HepG2 (cell line): ENCODE data around the gene PPP1R27. TPM values are rescaled to one million over a fixed set of nuclear protein-coding genes. Genes with fewer than 3 reads are reported as not detected.

Source experiments
- ATAC-seq: fragments of 200-7000 bp; cut with Tn5 transposase; 3 replicates; pipeline ENCODE4 v1.9.1; 2020; ENCODE audit warnings: mild to moderate bottlenecking, moderate library complexity
- BruUV-seq: library from RNA; stranded (reverse); fragments of 400-500 nt; replicated peaks from 2 replicates; lab custom pipeline; 2021; lab: Mats Ljungman, UMichigan
- CTCF ChIA-PET: fragments of 300-600 bp; formaldehyde crosslinking; extraction: SDS; loops from one replicate; lab custom pipeline; 2021; ENCODE audit warnings: low total read pairs, inconsistent platforms, low intra/inter-chr PET ratio; lab: Yijun Ruan, JAX
- POLR2A ChIA-PET: fragments of 350-600 bp; sonication (Branson Sonifier 250); formaldehyde crosslinking; loops from one replicate; lab custom pipeline; 2020; ENCODE audit warnings: antibody characterized with exemption, inconsistent platforms; lab: Yijun Ruan, JAX
- DNase-seq: peaks from one replicate; pipeline ENCODE4 v3.0.0-alpha.2; 2015; ENCODE audit warnings: low spot score
- FAIRE-seq: peaks from 3 replicates; lab custom pipeline; 2011; peaks lifted over from hg19 to GRCh38; lab: Jason Lieb, UNC
- H2AFZ ChIP-seq: one replicate; pipeline ENCODE4 v1.6.1; 2011; ENCODE audit warnings: low read length, inconsistent platforms
- H3K27ac ChIP-seq: fragments of 300-600 bp; 3 replicates; pipeline ENCODE4 v1.8.0; 2011; ENCODE audit warnings: mixed run types, mild to moderate bottlenecking, mixed read lengths, low read length, inconsistent platforms; ENCODE audit not compliant: insufficient read depth; ENCODE audit errors: extremely low read length
- H3K27me3 ChIP-seq, 2 experiments: fragments of 200-600 bp in 1 of 2; 2 replicates in 1 of 2; 3 replicates in 1 of 2; pipeline versions ENCODE4 v1.6.0 to v1.8.0; 2011; ENCODE audit warnings: low read length in 2 of 2, mild to moderate bottlenecking in 2 of 2, moderate library complexity in 2 of 2, inconsistent platforms in 1 of 2; ENCODE audit not compliant: insufficient read depth in 2 of 2, control insufficient read depth in 1 of 2
- H3K36me3 ChIP-seq, 2 experiments: fragments of 200-600 bp in 1 of 2; replicated peaks in 1 of 2; 2 replicates in 1 of 2; 3 replicates in 1 of 2; pipeline versions ENCODE4 v1.5.1 to v1.8.0; 2011; ENCODE audit warnings: low read length in 2 of 2, inconsistent platforms in 1 of 2; ENCODE audit not compliant: insufficient read depth in 2 of 2, control insufficient read depth in 1 of 2
- H3K4me1 ChIP-seq: 2 replicates; pipeline ENCODE4 v1.5.1; 2012; ENCODE audit warnings: low read length, inconsistent platforms; ENCODE audit not compliant: insufficient read depth
- H3K4me2 ChIP-seq: 2 replicates; pipeline ENCODE4 v1.6.0; 2011; ENCODE audit warnings: low read depth, low read length, inconsistent platforms
- H3K4me3 ChIP-seq, 3 experiments: fragments of 200-600 bp in 1 of 3; sonication (generic), shearing (Covaris generic) in 1 of 3; replicated peaks in 1 of 3; 2 replicates each; pipeline ENCODE4 v1.5.1; 2011 to 2016; ENCODE audit warnings: low read length in 3 of 3, inconsistent platforms in 2 of 3, low read depth in 2 of 3, mild to moderate bottlenecking in 2 of 3, control low read depth in 1 of 3, mixed read lengths in 1 of 3; ENCODE audit not compliant: insufficient read depth in 1 of 3
- H3K79me2 ChIP-seq: one replicate; pipeline ENCODE4 v1.6.1; 2011; ENCODE audit warnings: low read length, inconsistent platforms; ENCODE audit not compliant: insufficient read depth
- H3K9ac ChIP-seq: 2 replicates; pipeline ENCODE4 v1.6.0; 2011; ENCODE audit warnings: mild to moderate bottlenecking, low read depth, low read length, inconsistent platforms; ENCODE audit not compliant: insufficient read depth
- H3K9me3 ChIP-seq: 2 replicates; pipeline ENCODE4 v1.5.1; 2012; ENCODE audit warnings: mild to moderate bottlenecking, low read length
- H4K20me1 ChIP-seq: 2 replicates; pipeline ENCODE4 v1.6.0; 2011; ENCODE audit warnings: inconsistent platforms, mild to moderate bottlenecking, low read length, moderate library complexity; ENCODE audit not compliant: insufficient read depth
- CCDC6 ChIP-seq: sonication (generic); formaldehyde crosslinking; IDR thresholded peaks from 2 replicates; pipeline ENCODE4 v1.8.1; 2022; ENCODE audit warnings: mild to moderate bottlenecking, missing genetic modification reagents, moderate library complexity
- CENPX ChIP-seq: sonication (generic); formaldehyde crosslinking; IDR thresholded peaks from 2 replicates; pipeline ENCODE4 v1.9.0; 2021; ENCODE audit warnings: mild to moderate bottlenecking, missing genetic modification reagents, moderate library complexity
- HCFC1 ChIP-seq: fragments of 150-350 bp; IDR thresholded peaks from 2 replicates; pipeline ENCODE4 v1.6.1; 2014; ENCODE audit warnings: low read depth, low read length
- MEIS1 ChIP-seq: sonication (generic); formaldehyde crosslinking; IDR thresholded peaks from 2 replicates; pipeline ENCODE4 v1.9.0; 2021; ENCODE audit warnings: mild to moderate bottlenecking, missing genetic modification reagents, moderate library complexity, borderline replicate concordance
- MLLT10 ChIP-seq: sonication (generic); formaldehyde crosslinking; IDR thresholded peaks from 2 replicates; pipeline ENCODE4 v1.4.0; 2020; ENCODE audit warnings: missing genetic modification reagents
- MXD4 ChIP-seq: IDR thresholded peaks from 2 replicates; pipeline ENCODE4 v1.6.1; 2016; ENCODE audit warnings: mild to moderate bottlenecking, missing biosample characterization, missing genetic modification reagents
- XRCC5 ChIP-seq: fragments of 200-400 bp; formaldehyde crosslinking; optimal IDR thresholded peaks from 2 replicates; pipeline ENCODE3; 2017; ENCODE audit warnings: mild to moderate bottlenecking, low read length
- ZBTB44 ChIP-seq: sonication (generic); formaldehyde crosslinking; IDR thresholded peaks from 2 replicates; pipeline ENCODE4 v1.4.0; 2020; ENCODE audit warnings: missing genetic modification reagents
- ZNF124 ChIP-seq: sonication (generic); formaldehyde crosslinking; IDR thresholded peaks from 2 replicates; pipeline ENCODE4 v1.4.0; 2020; ENCODE audit warnings: missing genetic modification reagents
- ZNF263 ChIP-seq: sonication (generic); formaldehyde crosslinking; IDR thresholded peaks from 2 replicates; pipeline ENCODE4 v1.4.0; 2020; ENCODE audit warnings: missing genetic modification reagents
- ZNF329 ChIP-seq: sonication (generic); formaldehyde crosslinking; IDR thresholded peaks from 2 replicates; pipeline ENCODE4 v1.9.0; 2021; ENCODE audit warnings: low read depth, mild to moderate bottlenecking, missing genetic modification reagents
- ZNF484 ChIP-seq: sonication (generic); formaldehyde crosslinking; IDR thresholded peaks from 2 replicates; pipeline ENCODE4 v1.5.1; 2020; ENCODE audit warnings: mild to moderate bottlenecking, low read depth, missing genetic modification reagents, borderline replicate concordance
- ZNF7 ChIP-seq: IDR thresholded peaks from 2 replicates; pipeline ENCODE4 v1.6.1; 2016; ENCODE audit warnings: missing biosample characterization, missing genetic modification reagents
- WGBS: methylation state at CpG from one replicate; pipeline ENCODE4 v1.1.6; 2017; ENCODE audit warnings: low lambda C conversion rate; 5-methylcytosine and 5-hydroxymethylcytosine counted together
- in situ Hi-C: cut with HindIII; loops from 2 replicates; pipeline ENCODE4 v1.10.0; 2017; ENCODE audit warnings: low pct_unique_long_range_greater_than_20kb; ENCODE audit not compliant: extremely low pct_ligation_motif_present
- intact Hi-C: fragments of 100-400 bp; cut with micrococcal nuclease; formaldehyde crosslinking; loops from one replicate; pipeline ENCODE4 v1.10.0; 2022; ENCODE audit not compliant: unreplicated experiment
- polyA plus RNA-seq, 8 experiments: library from polyadenylated mRNA; depleted of rRNA in 3 of 8; stranded (reverse) in 7 of 8; unstranded in 1 of 8; fragments of >200 nt; fragmentation: Illumina TruSeq in 4 of 8; extraction: Trizol in 4 of 8; gene quantifications; 2 replicates each; pipeline versions ENCODE4 v1.2.1 to v1.2.3, GENCODE V29; 2011 to 2016; ENCODE audit warnings: low read depth in 4 of 8, missing spikeins in 1 of 8, mixed read lengths in 1 of 8; ENCODE audit not compliant: insufficient read depth in 1 of 8
- total RNA-seq, 5 experiments: library from RNA; depleted of rRNA; stranded (reverse); fragments of >200 nt; fragmentation: Illumina TruSeq; extraction: Trizol; gene quantifications; 2 replicates each; pipeline ENCODE4 v1.2.3, GENCODE V29; 2016; ENCODE audit warnings: low read depth in 1 of 5
- TF ChIP-seq, protein P1 (sequence below): sonication (generic); formaldehyde crosslinking; IDR thresholded peaks from 2 replicates; pipeline ENCODE4 v1.4.0; 2020; ENCODE audit warnings: mild to moderate bottlenecking, low read depth, missing genetic modification reagents

PPP1R27 gene
- total and polyA plus RNA-seq, 2 of the 13 experiments (the other 11 are each of a cell fraction or from before 2014, with no cell fraction given) = 0.17 to 1.00 TPM

DNA sequence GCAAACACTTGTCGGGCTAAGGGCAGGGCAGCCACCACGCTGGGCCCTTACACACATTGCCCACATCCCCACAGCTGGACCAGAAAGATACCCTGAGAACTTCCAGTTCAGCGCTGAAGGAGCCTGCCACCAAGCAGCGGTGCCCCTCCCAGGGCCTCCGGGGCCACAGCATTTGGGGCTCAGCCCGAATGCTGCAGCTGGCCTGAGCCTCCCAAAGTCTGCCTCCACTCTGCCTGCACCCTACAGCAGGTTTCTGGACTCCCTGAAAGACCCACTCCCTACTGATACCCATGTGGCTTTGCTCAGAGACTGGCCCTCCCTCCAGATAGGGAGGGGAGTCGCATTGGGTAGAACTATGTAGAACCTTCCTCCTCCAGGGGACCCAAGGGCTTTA lies 3.3 kb downstream of the PPP1R27 start (continued):
- no peak for TF ChIP-seq MEIS1 (CRISPR knock-in tag)

DNA sequence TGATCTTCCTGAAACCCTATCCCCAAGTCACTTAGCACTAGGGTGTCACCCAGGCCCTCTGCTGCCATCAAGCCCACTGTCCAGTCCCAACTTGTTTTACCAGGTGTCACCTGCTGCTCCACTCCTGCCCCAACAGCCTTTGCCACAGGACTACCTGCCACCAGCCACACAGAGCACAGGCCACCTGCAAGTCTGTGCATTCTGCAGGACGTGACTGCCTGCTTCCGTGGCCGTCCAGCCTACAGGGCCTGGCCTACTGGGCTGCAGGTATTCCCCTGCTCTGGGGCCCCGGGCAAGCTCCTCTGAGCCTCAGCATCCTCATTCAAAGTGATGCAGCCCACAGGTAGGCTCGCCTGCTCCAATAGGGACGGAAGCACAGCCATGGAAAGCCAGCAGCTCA lies 5.0 kb downstream of the PPP1R27 start:
- peaks cover 19% of the 10 kb centered on the region for H3K79me2 ChIP-seq
- intact Hi-C loops (no loop called here), in situ Hi-C loops (no loop called here)
- H3K9me3 ChIP-seq = no peaks in the 10 kb centered on the region
- no TSS peak for BruUV-seq
- CTCF ChIA-PET = no interaction called here
- WGBS = 100% methylated on average over 6 of the region's 6 CpGs
- H3K36me3 ChIP-seq = no peaks in the 10 kb centered on the region
- peaks cover 46% of the 10 kb centered on the region for H3K4me1 ChIP-seq
- no peaks in the 10 kb centered on the region; a peak in 2 of 5 replicates for H3K27me3 ChIP-seq
- TF ChIP-seq, protein P1, sequence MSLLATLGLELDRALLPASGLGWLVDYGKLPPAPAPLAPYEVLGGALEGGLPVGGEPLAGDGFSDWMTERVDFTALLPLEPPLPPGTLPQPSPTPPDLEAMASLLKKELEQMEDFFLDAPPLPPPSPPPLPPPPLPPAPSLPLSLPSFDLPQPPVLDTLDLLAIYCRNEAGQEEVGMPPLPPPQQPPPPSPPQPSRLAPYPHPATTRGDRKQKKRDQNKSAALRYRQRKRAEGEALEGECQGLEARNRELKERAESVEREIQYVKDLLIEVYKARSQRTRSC (CRISPR knock-in tag) = no peak
- no peak for TF ChIP-seq ZNF329
- TF ChIP-seq ZNF7 (CRISPR knock-in tag) = no peak
- no peak for TF ChIP-seq HCFC1
- no peak for TF ChIP-seq ZNF263 (CRISPR knock-in tag)
- TF ChIP-seq ZBTB44 (CRISPR knock-in tag) = no peak
- TF ChIP-seq CENPX (CRISPR knock-in tag) = no peak
- TF ChIP-seq ZNF484 (CRISPR knock-in tag) = no peak
- no peak for TF ChIP-seq CCDC6
- TF ChIP-seq XRCC5 = no peak
- TF ChIP-seq MLLT10 = no peak
- no peak for TF ChIP-seq ZNF124 (CRISPR knock-in tag)
- TF ChIP-seq MXD4 = no peak
- H2AFZ ChIP-seq = no peak overlapping the region
- H3K4me2 ChIP-seq = no peak overlapping the region
- no peak overlapping the region for H3K4me3 ChIP-seq
- H4K20me1 ChIP-seq = no peaks in the 10 kb centered on the region; the same call in 1 of the 2 replicates
- H3K9ac ChIP-seq = no peak overlapping the region
- FAIRE-seq (no peak), ATAC-seq (no peak), DNase-seq (no peak)
- no peak overlapping the region for H3K27ac ChIP-seq
- POLR2A ChIA-PET = no interaction called here
